ENCODE measurements around the gene TTLL13.

Gene TTLL13, protein sequence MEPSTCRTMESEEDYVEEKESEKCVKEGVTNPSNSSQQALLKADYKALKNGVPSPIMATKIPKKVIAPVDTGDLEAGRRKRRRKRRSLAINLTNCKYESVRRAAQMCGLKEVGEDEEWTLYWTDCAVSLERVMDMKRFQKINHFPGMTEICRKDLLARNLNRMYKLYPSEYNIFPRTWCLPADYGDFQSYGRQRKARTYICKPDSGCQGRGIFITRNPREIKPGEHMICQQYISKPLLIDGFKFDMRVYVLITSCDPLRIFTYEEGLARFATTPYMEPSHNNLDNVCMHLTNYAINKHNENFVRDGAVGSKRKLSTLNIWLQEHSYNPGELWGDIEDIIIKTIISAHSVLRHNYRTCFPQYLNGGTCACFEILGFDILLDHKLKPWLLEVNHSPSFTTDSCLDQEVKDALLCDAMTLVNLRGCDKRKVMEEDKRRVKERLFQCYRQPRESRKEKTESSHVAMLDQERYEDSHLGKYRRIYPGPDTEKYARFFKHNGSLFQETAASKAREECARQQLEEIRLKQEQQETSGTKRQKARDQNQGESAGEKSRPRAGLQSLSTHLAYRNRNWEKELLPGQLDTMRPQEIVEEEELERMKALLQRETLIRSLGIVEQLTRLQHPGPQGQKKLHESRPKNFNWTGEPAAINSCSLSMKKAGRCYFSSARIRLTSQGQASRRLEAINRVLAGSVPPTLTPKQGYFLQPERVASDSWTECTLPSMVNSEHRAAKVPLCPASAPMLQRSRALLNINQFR

DNA sequence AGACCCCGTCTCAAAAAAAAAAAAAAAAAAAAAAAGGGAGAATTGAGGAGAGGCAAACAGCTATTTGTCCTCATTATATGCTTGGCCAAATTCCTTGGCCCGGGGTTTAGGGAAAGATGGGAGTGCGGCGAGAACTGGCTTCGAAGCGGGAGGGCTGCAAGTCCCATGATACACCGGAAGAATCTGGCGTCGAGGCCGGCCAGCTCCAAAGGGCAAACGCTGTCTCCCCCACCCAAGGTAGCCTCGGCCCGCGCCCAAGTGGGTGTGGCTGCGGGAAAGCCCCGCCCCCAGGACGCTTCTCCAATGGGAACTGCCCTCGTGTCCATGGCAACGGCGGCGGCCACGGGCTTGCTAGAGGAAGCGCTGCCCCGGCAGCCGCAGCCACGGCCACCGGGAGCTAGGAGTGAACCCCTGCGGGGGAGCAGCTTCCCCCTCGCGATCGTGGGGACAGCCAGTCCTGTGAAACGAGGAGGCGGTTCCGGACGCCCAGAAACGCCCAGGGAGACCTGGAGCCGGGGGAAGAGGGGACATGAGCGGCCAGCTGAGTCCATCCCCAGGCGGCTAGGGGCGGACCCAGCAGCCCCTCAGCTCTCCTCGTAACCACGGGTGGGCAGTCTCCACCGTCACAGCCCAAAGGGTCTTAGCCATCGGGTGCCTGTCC, at the start of gene TTLL13:
TSS of gene TTLL13 (plus strand) at position 354 of the 661 bp plus-strand sequence. CDS start 1,075 bp downstream, outside the sequence.
- TF ChIP-seq, protein P1, sequence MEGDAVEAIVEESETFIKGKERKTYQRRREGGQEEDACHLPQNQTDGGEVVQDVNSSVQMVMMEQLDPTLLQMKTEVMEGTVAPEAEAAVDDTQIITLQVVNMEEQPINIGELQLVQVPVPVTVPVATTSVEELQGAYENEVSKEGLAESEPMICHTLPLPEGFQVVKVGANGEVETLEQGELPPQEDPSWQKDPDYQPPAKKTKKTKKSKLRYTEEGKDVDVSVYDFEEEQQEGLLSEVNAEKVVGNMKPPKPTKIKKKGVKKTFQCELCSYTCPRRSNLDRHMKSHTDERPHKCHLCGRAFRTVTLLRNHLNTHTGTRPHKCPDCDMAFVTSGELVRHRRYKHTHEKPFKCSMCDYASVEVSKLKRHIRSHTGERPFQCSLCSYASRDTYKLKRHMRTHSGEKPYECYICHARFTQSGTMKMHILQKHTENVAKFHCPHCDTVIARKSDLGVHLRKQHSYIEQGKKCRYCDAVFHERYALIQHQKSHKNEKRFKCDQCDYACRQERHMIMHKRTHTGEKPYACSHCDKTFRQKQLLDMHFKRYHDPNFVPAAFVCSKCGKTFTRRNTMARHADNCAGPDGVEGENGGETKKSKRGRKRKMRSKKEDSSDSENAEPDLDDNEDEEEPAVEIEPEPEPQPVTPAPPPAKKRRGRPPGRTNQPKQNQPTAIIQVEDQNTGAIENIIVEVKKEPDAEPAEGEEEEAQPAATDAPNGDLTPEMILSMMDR (IDR thresholded peaks at IDR 0.05; ENCODE audit: extremely low read depth, missing control alignments), result no peak
- DNase-seq (ENCODE audit: low spot score), result peak; percentile 68

DNA sequence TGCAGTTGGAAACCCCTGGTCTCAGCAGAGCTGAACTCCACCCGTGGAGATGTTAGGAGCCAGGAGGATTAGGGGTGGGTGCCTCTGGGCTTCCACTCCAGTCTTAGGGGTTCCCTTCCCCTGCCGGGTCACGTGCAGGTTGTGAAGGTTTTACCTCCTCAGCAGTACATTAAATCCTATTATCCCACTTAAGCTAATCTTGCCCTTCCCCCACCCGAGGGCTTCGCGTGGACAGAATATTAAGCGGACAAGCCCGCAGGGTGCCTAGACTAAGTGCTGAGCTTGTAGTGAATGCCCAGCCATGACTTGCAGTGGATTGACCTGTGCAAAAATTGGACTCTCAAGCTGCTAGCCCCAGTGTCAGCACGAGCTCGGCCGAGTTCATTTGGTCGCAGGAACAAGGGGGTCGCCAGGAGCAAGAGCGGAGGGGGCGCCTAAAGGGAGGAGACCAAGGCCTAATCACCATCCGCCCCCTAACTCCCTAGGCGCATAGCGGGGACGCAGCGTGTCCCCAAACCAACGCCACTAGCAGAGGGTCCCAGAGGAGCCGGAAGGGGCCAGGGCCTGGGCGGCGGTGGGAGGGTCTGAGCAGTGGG, 48.7 kb upstream of the TTLL13 start:
- TF ChIP-seq, protein P1 (IDR thresholded peaks at IDR 0.05; ENCODE audit: extremely low read depth, missing control alignments), result no peak
- no peak for DNase-seq (ENCODE audit: low spot score)

DNA sequence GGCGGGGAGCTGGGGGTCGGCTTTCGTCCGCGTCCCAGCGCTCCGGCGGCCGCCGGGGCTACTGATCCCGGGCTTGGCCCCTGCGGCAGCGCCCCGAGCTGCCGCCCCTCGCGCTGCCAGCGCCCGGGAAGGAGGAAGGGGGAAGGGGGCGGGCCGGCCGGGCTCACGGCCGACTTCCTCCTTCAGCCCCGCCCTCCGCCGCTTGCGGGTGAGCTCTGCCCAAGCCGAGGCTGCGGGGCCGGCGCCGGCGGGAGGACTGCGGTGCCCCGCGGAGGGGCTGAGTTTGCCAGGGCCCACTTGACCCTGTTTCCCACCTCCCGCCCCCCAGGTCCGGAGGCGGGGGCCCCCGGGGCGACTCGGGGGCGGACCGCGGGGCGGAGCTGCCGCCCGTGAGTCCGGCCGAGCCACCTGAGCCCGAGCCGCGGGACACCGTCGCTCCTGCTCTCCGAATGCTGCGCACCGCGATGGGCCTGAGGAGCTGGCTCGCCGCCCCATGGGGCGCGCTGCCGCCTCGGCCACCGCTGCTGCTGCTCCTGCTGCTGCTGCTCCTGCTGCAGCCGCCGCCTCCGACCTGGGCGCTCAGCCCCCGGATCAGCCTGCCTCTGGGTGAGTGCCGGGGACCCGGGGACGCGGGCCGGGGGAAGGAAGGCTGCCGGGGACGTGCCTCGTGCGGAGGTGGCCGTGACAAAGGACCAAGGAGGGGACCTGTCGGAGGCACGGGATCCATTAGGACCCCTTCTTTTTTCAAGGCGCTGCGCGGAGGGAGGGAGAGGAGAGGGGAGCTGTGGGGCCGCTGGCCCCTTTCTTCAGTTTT, 48.0 kb upstream of the TTLL13 start, which contains the start of gene SEMA4B:
TSS of gene SEMA4B (plus strand) at position 201 of the 814 bp plus-strand sequence. CDS start at position 450, 249 bp downstream.
- peak; percentile 97 for DNase-seq (ENCODE audit: low spot score)

DNA sequence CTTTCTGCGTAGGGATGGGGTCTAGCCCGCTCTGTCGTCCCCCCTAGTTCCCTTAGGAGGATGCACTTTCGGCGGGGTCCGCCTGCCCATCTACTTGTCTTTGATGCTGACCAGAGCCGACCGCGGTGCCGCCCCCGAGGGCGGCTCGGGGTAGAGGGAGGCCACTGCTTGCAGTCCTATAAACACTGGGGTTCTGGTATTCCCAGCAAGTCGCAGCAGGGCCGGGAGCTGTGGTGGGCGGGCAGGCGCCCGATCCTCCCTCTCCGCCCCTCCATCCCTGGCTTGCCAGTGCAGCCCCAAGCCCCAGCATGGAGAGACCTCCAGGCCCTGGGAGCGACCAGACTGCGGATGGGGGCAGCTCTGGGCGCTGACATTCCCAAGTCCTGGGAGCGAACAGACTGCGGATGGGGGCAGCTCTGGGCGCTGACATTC, 47.4 kb upstream of the TTLL13 start:
- DNase-seq (ENCODE audit: low spot score), result peak; percentile 45
- TF ChIP-seq, protein P1 (IDR thresholded peaks at IDR 0.05; ENCODE audit: extremely low read depth, missing control alignments), result no peak

More for the DNA sequence above, 48.0 kb upstream of the TTLL13 start, which contains the start of gene SEMA4B:
- TF ChIP-seq, protein P1 (IDR thresholded peaks at IDR 0.05; ENCODE audit: extremely low read depth, missing control alignments), result no peak

DNA sequence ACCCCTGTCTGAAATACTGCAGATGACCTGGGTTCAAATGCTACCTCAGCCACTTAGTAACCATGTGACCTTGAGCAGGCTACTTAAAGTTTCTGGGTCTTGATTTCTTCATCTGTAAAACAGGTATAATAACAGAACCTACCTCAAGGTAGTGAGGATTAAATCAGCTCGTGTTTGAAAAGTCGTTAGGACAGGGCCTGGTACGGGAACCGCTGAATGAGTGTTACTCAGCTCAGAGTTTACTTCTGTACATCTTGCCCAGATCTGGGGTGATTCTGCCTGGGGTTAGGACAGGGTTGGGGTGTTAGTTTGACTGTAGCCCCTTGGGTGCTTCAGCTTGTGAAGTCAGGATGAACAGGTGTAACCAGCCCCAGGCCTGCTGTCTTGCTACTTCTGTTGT, 46.4 kb upstream of the TTLL13 start:
- DNase-seq (ENCODE audit: low spot score), result no peak

DNA sequence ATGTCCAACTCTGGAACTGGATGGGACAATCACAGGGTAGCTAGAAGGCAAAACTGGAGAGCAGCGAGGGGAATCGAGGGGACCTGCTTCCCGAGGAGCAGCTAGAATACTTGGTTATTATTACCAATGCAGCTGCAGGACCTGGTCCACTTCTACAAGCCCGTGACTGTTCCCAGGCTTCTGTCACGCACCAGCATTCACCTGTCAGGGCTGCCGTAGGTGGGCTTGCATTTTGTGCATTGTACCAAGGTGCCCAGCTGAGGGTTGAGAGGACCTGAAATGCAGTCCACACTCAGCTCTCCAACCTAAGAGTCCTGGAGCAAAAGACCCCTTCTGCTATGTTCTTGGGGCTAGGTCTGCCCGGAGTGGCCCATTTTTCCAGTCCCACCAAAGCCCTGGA, 45.9 kb upstream of the TTLL13 start:
- TF ChIP-seq, protein P1 (IDR thresholded peaks at IDR 0.05; ENCODE audit: extremely low read depth, missing control alignments), result no peak
- no peak for DNase-seq (ENCODE audit: low spot score)

More for the DNA sequence above, 46.4 kb upstream of the TTLL13 start:
- TF ChIP-seq, protein P1 (IDR thresholded peaks at IDR 0.05; ENCODE audit: extremely low read depth, missing control alignments), result no peak

All from GM20000 (cell line).